GM23338 (cell line): ENCODE measurements around the gene TPCN2. TPM values are rescaled to one million over a fixed set of nuclear protein-coding genes. Genes with fewer than 3 reads are reported as not detected.
A peak's percentile ranks its signal among the peaks of the same experiment; 100 is the strongest.

ENCODE experiments used
- ATAC-seq: fragments of 200-7000 bp; cut with Tn5 transposase; 3 replicates; pipeline ENCODE4 v1.9.1; 2020
- DNase-seq: peaks from one replicate; pipeline ENCODE4 v3.0.0-alpha.2; 2015; ENCODE audit warnings: low spot score
- H2AFZ ChIP-seq: fragments of 200-600 bp; sonication (generic); 2 replicates; pipeline ENCODE4 v1.8.0; 2016; ENCODE audit warnings: antibody characterized with exemption, mild to moderate bottlenecking, moderate library complexity
- H3F3A ChIP-seq: fragments of 200-600 bp; sonication (generic); replicated peaks from 2 replicates; pipeline ENCODE4 v1.8.0; 2017; ENCODE audit warnings: antibody characterized with exemption, mixed run types, low read depth
- H3K27ac ChIP-seq: fragments of 200-600 bp; sonication (generic); 2 replicates; pipeline ENCODE4 v1.6.1; 2016; ENCODE audit warnings: low read depth
- H3K27me3 ChIP-seq: fragments of 200-600 bp; sonication (generic); 2 replicates; pipeline ENCODE4 v1.8.0; 2016; ENCODE audit warnings: mild to moderate bottlenecking, mixed run types, moderate library complexity; ENCODE audit not compliant: insufficient read depth
- H3K36me3 ChIP-seq: fragments of 200-600 bp; sonication (generic); 2 replicates; pipeline ENCODE4 v1.8.0; 2016; ENCODE audit warnings: mild to moderate bottlenecking; ENCODE audit not compliant: insufficient read depth
- H3K4me1 ChIP-seq: fragments of 200-600 bp; sonication (generic); 2 replicates; pipeline ENCODE4 v1.8.0; 2016; ENCODE audit warnings: mild to moderate bottlenecking, moderate library complexity; ENCODE audit not compliant: insufficient read depth
- H3K4me2 ChIP-seq: fragments of 200-600 bp; sonication (generic); 2 replicates; pipeline ENCODE4 v1.7.1; 2017; ENCODE audit warnings: mixed run types
- H3K4me3 ChIP-seq: fragments of 200-600 bp; sonication (generic); 2 replicates; pipeline ENCODE4 v1.6.1; 2016; ENCODE audit warnings: mixed run types
- H3K79me2 ChIP-seq: fragments of 200-600 bp; sonication (generic); replicated peaks from 2 replicates; pipeline ENCODE4 v1.8.0; 2017; ENCODE audit warnings: mild to moderate bottlenecking; ENCODE audit not compliant: insufficient read depth
- H3K9me2 ChIP-seq: fragments of 200-600 bp; sonication (generic); 2 replicates; pipeline ENCODE4 v1.8.0; 2017; ENCODE audit not compliant: insufficient read depth
- H4K20me1 ChIP-seq: fragments of 200-600 bp; sonication (generic); replicated peaks from 2 replicates; pipeline ENCODE4 v1.8.0; 2017; ENCODE audit warnings: mild to moderate bottlenecking; ENCODE audit not compliant: insufficient read depth
- H3K27ac Mint-ChIP-seq: 2 replicates; pipeline ENCODE4 v1.8.0; 2020; ENCODE audit warnings: inconsistent platforms, mild to moderate bottlenecking, moderate library complexity, mixed read lengths
- H3K27me3 Mint-ChIP-seq: 3 replicates; pipeline ENCODE4 v1.8.0; 2022; ENCODE audit warnings: low read depth, mild to moderate bottlenecking, moderate library complexity, mixed read lengths, inconsistent platforms; ENCODE audit not compliant: insufficient read depth, poor library complexity
- H3K36me3 Mint-ChIP-seq: 3 replicates; pipeline ENCODE4 v1.8.0; 2021; ENCODE audit warnings: low read depth, mild to moderate bottlenecking, inconsistent platforms, moderate library complexity, mixed read lengths
- H3K4me1 Mint-ChIP-seq: 3 replicates; pipeline ENCODE4 v1.8.0; 2020; ENCODE audit warnings: mild to moderate bottlenecking, inconsistent platforms, mixed read lengths
- H3K4me3 Mint-ChIP-seq: 3 replicates; pipeline ENCODE4 v1.8.0; 2021; ENCODE audit warnings: moderate library complexity, mild to moderate bottlenecking, inconsistent platforms, mixed read lengths
- H3K9me3 Mint-ChIP-seq: 3 replicates; pipeline ENCODE4 v1.8.0; 2020; ENCODE audit warnings: moderate library complexity, mild to moderate bottlenecking, inconsistent platforms, mixed read lengths
- EZH2phosphoT487 ChIP-seq: fragments of 200-600 bp; sonication (generic); IDR thresholded peaks from one replicate; pipeline ENCODE4 v1.8.1; 2018; ENCODE audit warnings: antibody characterized with exemption; ENCODE audit not compliant: unreplicated experiment
- NANOG ChIP-seq: IDR thresholded peaks from 2 replicates; pipeline ENCODE4 v1.6.1; 2016; ENCODE audit warnings: antibody characterized with exemption, borderline replicate concordance
- POLR2AphosphoS5 ChIP-seq: IDR thresholded peaks from 2 replicates; pipeline ENCODE4 v1.6.1; 2016; ENCODE audit warnings: antibody characterized with exemption, low read depth
- REST ChIP-seq: IDR thresholded peaks from one replicate; pipeline ENCODE4 v1.6.1; 2018; ENCODE audit warnings: antibody characterized with exemption; ENCODE audit not compliant: unreplicated experiment
- ZNF462 ChIP-seq: fragments of 250-450 bp; sonication (Bioruptor Pico); IDR thresholded peaks from 2 replicates; pipeline ENCODE4 v1.5.0; 2020; ENCODE audit warnings: mild to moderate bottlenecking, moderate library complexity
- polyA plus RNA-seq: library from polyadenylated mRNA; unstranded; fragments of >200 nt; fragmentation: Nextera tagmentation; extraction: Ambion mirVana; gene quantifications from 2 replicates; pipeline ENCODE4 v1.2.1, GENCODE V29; 2016
- total RNA-seq: library from RNA; depleted of rRNA; stranded (reverse); fragments of >200 nt; shearing (Covaris generic); gene quantifications from 2 replicates; pipeline ENCODE4 v1.2.3, GENCODE V29; 2014
- TF ChIP-seq, protein P1 (sequence below), 2 experiments: fragments of 200-600 bp in 1 of 2; sonication (generic) in 1 of 2; conservative IDR thresholded peaks; 2 replicates each; pipeline versions ENCODE4 v1.5.1 to v1.6.1; 2016 to 2017; ENCODE audit warnings: antibody characterized with exemption in 2 of 2, low read depth in 2 of 2, mild to moderate bottlenecking in 2 of 2, moderate library complexity in 1 of 2

TPCN2 gene
- total and polyA plus RNA-seq, 2 experiments from 2014 or later = 5.8 to 14.7 TPM

DNA sequence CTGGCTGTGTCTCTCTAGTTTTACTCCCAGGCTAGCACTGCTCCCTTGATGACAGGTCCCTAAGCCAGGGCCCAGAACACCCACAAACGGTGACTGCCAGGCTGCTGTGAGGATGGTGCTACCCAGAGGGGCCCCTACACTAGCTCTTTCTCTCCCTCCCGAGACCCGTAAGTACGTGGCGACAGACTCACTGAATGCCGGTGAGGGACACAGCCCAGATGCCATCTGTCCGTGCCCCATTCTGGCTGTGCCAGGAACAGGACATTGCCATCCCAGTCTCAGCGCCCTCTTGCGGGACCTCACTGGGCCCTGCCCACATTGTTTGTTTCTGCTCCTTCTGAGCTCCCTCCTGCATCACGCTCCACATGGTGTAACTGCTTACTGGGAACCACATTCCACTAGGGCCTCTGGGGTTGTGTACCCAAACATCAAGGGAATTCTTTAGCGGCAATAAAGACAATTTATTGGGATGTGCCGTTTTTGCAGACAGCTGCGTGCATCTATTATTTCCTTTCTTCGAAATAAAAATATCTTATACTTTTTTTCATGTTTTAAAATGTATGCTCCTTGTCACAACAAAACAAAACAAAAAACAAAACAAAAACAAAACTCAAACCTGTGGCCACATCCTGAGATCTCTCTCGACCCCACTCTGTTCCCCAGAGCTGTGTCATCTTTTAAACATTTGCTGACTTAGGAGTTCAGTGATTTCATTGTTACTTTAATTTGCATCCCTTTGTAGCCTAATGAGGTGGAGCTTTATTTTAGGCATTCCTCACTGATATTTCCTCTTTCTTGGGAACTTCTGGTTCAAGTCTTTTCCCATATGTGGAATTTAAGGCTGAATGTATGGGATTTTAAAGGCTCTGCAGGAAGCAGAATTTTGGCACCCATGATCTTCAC, 4.4 kb upstream of the TPCN2 start:
- peak; percentile 88 for DNase-seq
- H3K4me1 ChIP-seq = peaks cover 20% of the 10 kb centered on the region; the same call in 1 of the 2 replicates
- H3K27me3 ChIP-seq = no peaks in the 10 kb centered on the region
- no peak overlapping the region for H2AFZ ChIP-seq
- no peaks in the 10 kb centered on the region for H4K20me1 ChIP-seq
- Mint-ChIP-seq H3K36me3 (no peaks in the 10 kb centered on the region), H3K4me3 (no peak overlapping the region), H3K4me1 (peaks cover 42% of the 10 kb centered on the region), H3K9me3 (no peaks in the 10 kb centered on the region), H3K27me3 (no peaks in the 10 kb centered on the region), H3K27ac (peak overlapping the region; percentile 93)
- H3K79me2 ChIP-seq = peaks cover 5% of the 10 kb centered on the region
- H3F3A ChIP-seq = 0 out of 2 replicates have a peak, but pooled peaks cover 2% of the 10 kb centered on the region
- peak; percentile 78 for ATAC-seq
- peaks cover 8% of the 10 kb centered on the region; the same call in 1 of the 2 replicates for H3K9me2 ChIP-seq
- no peaks in the 10 kb centered on the region for H3K36me3 ChIP-seq
- H3K4me3 ChIP-seq = no peak overlapping the region
- H3K27ac ChIP-seq = peak overlapping the region; percentile 84
- peak overlapping the region; percentile 33; the same call in 1 of the 2 replicates for H3K4me2 ChIP-seq
- TF ChIP-seq REST (no peak), POLR2AphosphoS5 (no peak), ZNF462 (CRISPR knock-in tag) (no peak), NANOG (peak; percentile 45; the same call in 1 of the 2 replicates), EZH2phosphoT487 (no peak)
- TF ChIP-seq, protein P1, sequence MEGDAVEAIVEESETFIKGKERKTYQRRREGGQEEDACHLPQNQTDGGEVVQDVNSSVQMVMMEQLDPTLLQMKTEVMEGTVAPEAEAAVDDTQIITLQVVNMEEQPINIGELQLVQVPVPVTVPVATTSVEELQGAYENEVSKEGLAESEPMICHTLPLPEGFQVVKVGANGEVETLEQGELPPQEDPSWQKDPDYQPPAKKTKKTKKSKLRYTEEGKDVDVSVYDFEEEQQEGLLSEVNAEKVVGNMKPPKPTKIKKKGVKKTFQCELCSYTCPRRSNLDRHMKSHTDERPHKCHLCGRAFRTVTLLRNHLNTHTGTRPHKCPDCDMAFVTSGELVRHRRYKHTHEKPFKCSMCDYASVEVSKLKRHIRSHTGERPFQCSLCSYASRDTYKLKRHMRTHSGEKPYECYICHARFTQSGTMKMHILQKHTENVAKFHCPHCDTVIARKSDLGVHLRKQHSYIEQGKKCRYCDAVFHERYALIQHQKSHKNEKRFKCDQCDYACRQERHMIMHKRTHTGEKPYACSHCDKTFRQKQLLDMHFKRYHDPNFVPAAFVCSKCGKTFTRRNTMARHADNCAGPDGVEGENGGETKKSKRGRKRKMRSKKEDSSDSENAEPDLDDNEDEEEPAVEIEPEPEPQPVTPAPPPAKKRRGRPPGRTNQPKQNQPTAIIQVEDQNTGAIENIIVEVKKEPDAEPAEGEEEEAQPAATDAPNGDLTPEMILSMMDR (conservative IDR thresholded peaks at IDR 0.05; ENCODE audit: low read depth in 2 of 2) = peak; percentile 56 to 78
